ENCODE measurements around the gene LIPT1.
A peak's percentile ranks its signal among the peaks of the same experiment; 100 is the strongest.
"Not testable (repeated sequence)": the region's sequence is repeated elsewhere in the genome, so short reads cannot be mapped to it uniquely, and the experiment has no call there.

The LIPT1 gene

GRCh38 chr2:99192364-99192763, 37.6 kb downstream of the LIPT1 start:
- H3K4me1 Mint-ChIP-seq (ENCODE audit: low read depth): peaks cover 14% of the 10 kb centered on the region
- not testable (repeated sequence) for H3K4me3 Mint-ChIP-seq; H3K27me3 Mint-ChIP-seq; H3K27ac Mint-ChIP-seq; H3K9me3 Mint-ChIP-seq (ENCODE audit: low read depth)
- peaks cover 13% of the 10 kb centered on the region for H3K36me3 Mint-ChIP-seq

DNA sequence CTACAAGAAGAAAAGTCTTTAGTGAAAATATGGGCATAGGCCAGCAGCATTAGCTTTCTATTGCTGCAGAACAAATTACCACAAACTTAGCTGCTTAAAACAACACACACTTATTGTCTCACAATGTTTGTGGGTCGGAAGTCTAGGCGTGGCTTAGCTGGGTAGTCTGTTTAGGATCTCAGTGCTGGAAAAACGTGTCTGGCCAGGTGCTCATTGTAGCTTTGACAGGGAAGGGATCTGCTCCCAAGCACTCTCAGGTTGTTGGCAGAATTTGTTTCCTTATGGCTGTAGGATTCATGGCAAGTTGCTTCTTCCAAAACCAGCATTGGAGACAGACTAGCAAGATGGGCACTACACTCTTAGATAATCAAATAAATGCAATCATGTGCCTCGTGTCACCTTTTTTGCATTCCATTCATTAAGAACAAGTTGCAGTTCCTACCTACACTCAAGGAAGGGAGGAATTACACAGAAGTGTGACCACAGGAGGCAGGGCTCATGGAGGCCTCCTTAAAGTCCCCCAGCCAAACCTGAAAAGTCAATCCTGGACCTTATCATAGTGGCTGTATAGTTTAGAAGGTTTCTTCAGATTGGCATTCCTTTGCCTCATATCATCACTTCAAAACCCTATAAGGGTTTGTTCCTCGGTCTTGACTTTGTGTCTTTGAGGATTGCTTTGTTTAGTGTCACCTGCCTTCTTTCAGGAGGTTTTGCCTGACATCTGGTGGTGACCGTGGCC, 43.5 kb downstream of the LIPT1 start:
- no peaks in the 10 kb centered on the region for H3K9me3 Mint-ChIP-seq (ENCODE audit: low read depth)
- H3K27ac Mint-ChIP-seq: no peak overlapping the region
- H3K4me1 Mint-ChIP-seq (ENCODE audit: low read depth): no peaks in the 10 kb centered on the region
- H3K27me3 Mint-ChIP-seq: no peaks in the 10 kb centered on the region
- H3K36me3 Mint-ChIP-seq: peaks cover 2% of the 10 kb centered on the region
- no peak overlapping the region for H3K4me3 Mint-ChIP-seq

DNA sequence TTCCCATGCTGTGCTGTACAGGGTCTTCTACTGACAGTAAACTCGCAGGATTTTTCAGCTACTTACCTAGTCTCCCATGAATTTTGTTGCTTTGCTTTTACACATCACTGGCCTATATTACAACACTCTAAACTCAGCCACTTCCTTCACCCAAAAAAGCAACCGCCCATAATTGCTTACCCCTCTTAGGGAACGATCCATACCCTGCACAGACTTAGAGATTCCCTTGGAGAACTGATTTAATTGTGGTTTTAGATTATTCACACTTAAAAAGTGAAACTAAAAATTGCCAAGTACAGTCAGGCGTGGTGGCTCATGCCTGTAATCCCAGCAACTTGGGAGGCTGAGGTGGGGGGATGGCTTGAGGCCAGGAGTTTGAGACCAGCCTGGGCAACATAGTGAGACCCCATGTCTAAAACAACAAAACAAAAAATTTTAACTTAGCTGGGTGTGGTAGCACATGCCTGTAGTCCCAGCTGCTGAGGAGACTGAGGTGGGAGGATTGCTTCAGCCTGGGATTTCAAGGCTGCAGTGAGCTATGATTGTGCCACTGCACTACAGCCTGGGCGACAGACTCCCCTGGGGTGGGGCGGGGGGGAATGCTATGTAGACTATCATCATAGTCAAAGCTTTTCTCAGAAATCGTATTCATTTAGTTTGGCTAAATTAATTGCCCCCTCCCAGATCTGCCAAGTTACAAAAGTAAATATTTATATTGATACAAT, 45.5 kb downstream of the LIPT1 start:
- Mint-ChIP-seq H3K4me1 (ENCODE audit: low read depth) (no peaks in the 10 kb centered on the region), H3K4me3 (no peak overlapping the region), H3K9me3 (ENCODE audit: low read depth) (no peaks in the 10 kb centered on the region), H3K27me3 (no peaks in the 10 kb centered on the region), H3K27ac (no peak overlapping the region), H3K36me3 (peaks cover 2% of the 10 kb centered on the region)

DNA sequence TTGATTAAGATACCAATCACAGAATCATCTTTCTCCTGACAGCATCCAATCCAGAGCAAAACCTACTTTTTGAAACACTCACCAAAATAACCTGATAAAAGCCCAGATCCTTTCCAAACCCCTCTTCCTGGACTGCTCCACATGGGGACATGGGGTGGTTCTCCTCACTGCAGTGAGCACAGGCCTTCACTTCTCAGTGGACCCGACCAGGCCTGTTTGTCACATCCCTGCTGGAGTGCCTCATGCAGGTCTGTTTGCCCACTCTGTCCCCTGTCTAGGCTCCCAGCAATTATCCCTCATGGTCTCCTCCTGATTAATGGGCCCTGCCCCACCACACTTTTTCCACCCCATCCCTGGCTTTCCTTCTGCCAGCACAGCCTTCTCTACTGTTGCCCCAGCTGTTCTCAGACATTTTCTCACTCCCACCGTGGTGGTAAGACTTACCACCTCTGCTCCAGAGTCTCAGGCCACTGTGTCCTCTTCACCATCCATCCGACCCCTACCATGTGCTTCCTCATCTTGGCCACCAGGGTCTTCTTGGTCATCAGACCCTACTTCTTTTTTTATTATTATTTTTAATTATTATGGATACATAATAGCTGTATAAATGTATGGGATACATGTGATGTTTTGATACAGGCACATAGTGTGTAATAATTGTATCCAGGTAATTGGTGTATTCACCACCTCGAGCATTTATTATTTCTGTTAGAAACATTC, 47.4 kb downstream of the LIPT1 start:
- Mint-ChIP-seq H3K36me3 (peaks cover 6% of the 10 kb centered on the region), H3K9me3 (ENCODE audit: low read depth) (no peaks in the 10 kb centered on the region), H3K27me3 (no peaks in the 10 kb centered on the region), H3K4me1 (ENCODE audit: low read depth) (no peaks in the 10 kb centered on the region), H3K27ac (peak overlapping the region; percentile 36), H3K4me3 (no peak overlapping the region)

GRCh38 chr2:99205491-99205890, 50.7 kb downstream of the LIPT1 start:
- no peak overlapping the region for H3K4me3 Mint-ChIP-seq
- peaks cover 10% of the 10 kb centered on the region for H3K36me3 Mint-ChIP-seq
- no peaks in the 10 kb centered on the region for H3K4me1 Mint-ChIP-seq (ENCODE audit: low read depth)
- H3K9me3 Mint-ChIP-seq (ENCODE audit: low read depth): no peaks in the 10 kb centered on the region
- no peak overlapping the region for H3K27ac Mint-ChIP-seq
- no peaks in the 10 kb centered on the region for H3K27me3 Mint-ChIP-seq
